Heart left ventricle (tissue), 16 donors: ENCODE data around the gene DPAGT1. TPM values are rescaled to one million over a fixed set of nuclear protein-coding genes. Genes with fewer than 3 reads are reported as not detected.

Experiments
- ATAC-seq, 4 donors: fragments of 200-7000 bp; cut with Tn5 transposase; one replicate each; pipeline ENCODE4 v1.9.1; 2020 to 2022; ENCODE audit warnings: moderate library complexity in 4 of 4, mild to moderate bottlenecking in 3 of 4, moderate number of reproducible peaks in 1 of 4
- DNase-seq, 5 donors: peaks; one replicate each; pipeline ENCODE4 v3.0.0-alpha.2; 2020
- H3K27ac ChIP-seq, 12 donors: fragments of 200-600 bp; sonication (generic) in 4 of 12; one replicate each; pipeline versions ENCODE4 v1.5.0 to v1.8.0; 2016 to 2022; ENCODE audit warnings: mild to moderate bottlenecking in 2 of 12
- H3K27me3 ChIP-seq, 9 donors: fragments of 200-600 bp; sonication (generic) in 2 of 9; one replicate each; pipeline versions ENCODE4 v1.5.1 to v1.8.0; 2016 to 2022; ENCODE audit warnings: mild to moderate bottlenecking in 3 of 9
- H3K36me3 ChIP-seq, 9 donors: fragments of 200-600 bp; sonication (generic) in 2 of 9; one replicate each; pipeline versions ENCODE4 v1.5.0 to v1.8.0; 2018 to 2022; ENCODE audit warnings: mild to moderate bottlenecking in 2 of 9
- H3K4me1 ChIP-seq, 12 donors: fragments of 200-600 bp; sonication (generic) in 4 of 12; one replicate each; pipeline versions ENCODE4 v1.5.0 to v1.8.0; 2016 to 2022; ENCODE audit warnings: mild to moderate bottlenecking in 3 of 12
- H3K4me3 ChIP-seq, 12 donors: fragments of 200-600 bp; sonication (generic) in 4 of 12; one replicate each; pipeline versions ENCODE4 v1.5.0 to v1.8.0; 2017 to 2022; ENCODE audit warnings: mild to moderate bottlenecking in 9 of 12, moderate library complexity in 4 of 12
- H3K9me3 ChIP-seq, 12 donors: fragments of 200-600 bp; sonication (generic) in 4 of 12; one replicate each; pipeline versions ENCODE4 v1.5.0 to v1.8.0; 2016 to 2022; ENCODE audit warnings: mild to moderate bottlenecking in 1 of 12
- CTCF ChIP-seq, 12 donors: fragments of 200-600 bp; sonication (generic) in 4 of 12; IDR thresholded peaks; one replicate each; pipeline versions ENCODE4 v1.5.0 to v1.8.0; 2018 to 2022; ENCODE audit warnings: antibody characterized with exemption in 12 of 12, mild to moderate bottlenecking in 5 of 12
- POLR2A ChIP-seq, 2 donors: fragments of 450-650 bp; IDR thresholded peaks; one replicate each; pipeline ENCODE4 v1.6.1; 2017; ENCODE audit warnings: antibody characterized with exemption in 2 of 2, mild to moderate bottlenecking in 2 of 2, moderate library complexity in 2 of 2
- WGBS, 4 donors: extraction: QIAGEN DNeasy Blood & Tissue Kit in 2 of 4; methylation state at CpG; one replicate each; pipeline versions ENCODE4 v1.1.5 to v1.1.7; 2013 to 2018; 5-methylcytosine and 5-hydroxymethylcytosine counted together
- intact Hi-C, 10 donors: fragments of 100-400 bp; cut with DNase I; formaldehyde crosslinking; loops; one replicate each; pipeline versions ENCODE4 v1.11.1 to v1.14.2; 2022
- polyA plus RNA-seq, 2 donors: library from polyadenylated mRNA; stranded (reverse); fragments of 200-250 nt; gene quantifications; one replicate each; pipeline ENCODE4 v1.2.3, GENCODE V29; 2013
- total RNA-seq, 9 donors: library from RNA; depleted of rRNA in 2 of 9; stranded (reverse); fragments of >200 nt in 2 of 9; fragmentation: NEBNext Ultra II Directional in 3 of 9; extraction: Animal tissue kit (Norgen Biotek cat#: 25700) in 3 of 9; gene quantifications; one replicate each; pipeline versions ENCODE4 v1.1.0 to v1.2.4, GENCODE V29; 2016 to 2023
- donor health status: ischemic (EF 13 %, LVEDD 7.1; RV severe dilation, severe dysfunction).
- donor health status: healthy with polysubstance abuse.
- donor health status: DM: no; HTN: yes; CAD: no.
- donor health status: DM: no; HTN: no; CAD: no.
- donor health status: ischemic (EF 25% LVEDD 6.9; RV normal size, moderate dysfunction).
- donor health status: ischemic (EF 25% LVEDD 5.7; RV mildly dilated, moderate dysfunction).
- donor health status: healthy.
- donor health status: DM: yes; HTN: yes; CAD: no.
- donor health status: ischemic (EF 35%, LVEDD 5.7; RV mildly dilated, moderate dysfunction).
- donor health status: nonischemic (EF 11% LVEDD 7.7; RV severe dilation, severe dysfunction).
- donor health status: DM: yes; HTN: yes; CAD: no.
- donor health status: PGD.
- donor health status: ischemic (EF 29% LVEDD 5.4; RV normal size, mild dysfunction).
- donor health status: nonischemic (EF 23%, LVEDD 6.1; RV moderate dilation, normal function).

DPAGT1 gene
- total and polyA plus RNA-seq, 11 donors = 11.2 to 32.9 (median 16.5) TPM

GRCh38 chr11:119057000-119057769, 44.5 kb downstream of the DPAGT1 start, which contains the start of gene HYOU1:
HYOU1 (minus strand) TSS chr11:119057205; CDS start chr11:119056160, 1,045 bp downstream.
- peak within 1 kb of the TSS; percentile 70 to 99 (median 90) for H3K4me3 ChIP-seq
- TF ChIP-seq CTCF (IDR thresholded peaks at IDR 0.05) (peak in 3 of 12 donors; percentile 12 to 46 (median 26)), POLR2A (IDR thresholded peaks at IDR 0.05) (peak; percentile 72 to 73)
- DNase-seq (peak; percentile 98 to 100 (median 99)), ATAC-seq (peak; percentile 96 to 99 (median 97))
- peaks cover 0 to 39% (median 32%) of the 10 kb centered on the region in 9 donors for H3K36me3 ChIP-seq
- peaks cover 2 to 26% (median 18%) of the 10 kb centered on the region in 12 donors for H3K4me1 ChIP-seq
- intact Hi-C loops = loop anchor here in 2 of 10 donors (2.0 to 5.0 kb wide), 3 partner anchors 26 to 40 kb away; partner anchors contain the start of genes HMBS (in 1 of the 2) and SLC37A4 (in 1 of the 2)
- WGBS, 4 donors = 0% methylated on average over 38 to 79 of the region's 79 CpGs
- H3K27me3 ChIP-seq = no peaks in the 10 kb centered on the region
- H3K9me3 ChIP-seq = no peaks in the 10 kb centered on the region
- peak within 1 kb of the TSS; percentile 76 to 93 (median 87) for H3K27ac ChIP-seq

DNA sequence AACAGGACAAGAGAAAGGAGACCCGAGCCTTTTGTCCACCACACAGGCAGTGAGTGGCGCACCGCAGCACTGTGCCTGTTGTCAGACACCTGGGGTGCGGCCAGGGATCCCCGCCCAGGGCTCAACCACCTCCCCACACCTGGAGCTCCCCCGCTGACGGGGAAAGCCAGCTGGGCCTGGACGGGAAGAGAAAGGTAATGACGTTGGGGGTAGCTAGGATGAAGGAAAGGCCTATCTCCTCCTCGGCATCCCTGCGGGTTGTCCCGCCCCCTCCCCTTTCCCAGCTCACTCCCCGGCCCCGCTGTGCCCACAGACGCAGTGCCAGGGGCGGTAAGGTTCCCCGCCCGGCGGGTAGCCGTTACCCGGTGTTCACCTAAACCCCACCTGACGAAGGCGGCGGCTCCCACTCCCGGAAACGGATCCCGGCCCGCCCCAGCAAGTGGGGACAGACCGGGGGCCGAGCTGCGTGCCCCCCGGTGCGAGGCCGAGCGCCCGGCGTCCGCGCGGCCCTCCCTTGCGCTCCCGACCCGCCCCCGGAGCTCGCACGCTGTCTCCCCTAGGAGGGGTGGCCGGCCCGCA, 45.1 kb downstream of the DPAGT1 start:
- peak in 3 of 4 donors; percentile 0 to 7 (median 5) for ATAC-seq
- peak overlapping the region; percentile 76 to 93 (median 86) for H3K27ac ChIP-seq
- 1% methylated on average over 22 to 48 of the region's 48 CpGs for WGBS, 4 donors
- peaks cover 2 to 26% (median 18%) of the 10 kb centered on the region in 12 donors for H3K4me1 ChIP-seq
- no peak for TF ChIP-seq POLR2A (IDR thresholded peaks at IDR 0.05)
- no peak for TF ChIP-seq CTCF (IDR thresholded peaks at IDR 0.05)
- H3K36me3 ChIP-seq = peaks cover 0 to 46% (median 39%) of the 10 kb centered on the region in 9 donors
- peak overlapping the region; percentile 70 to 99 (median 90) for H3K4me3 ChIP-seq
- intact Hi-C loops = loop anchor here in 2 of 10 donors (2.0 to 5.0 kb wide), 3 partner anchors 26 to 41 kb away; partner anchors contain the start of genes HMBS (in 1 of the 2) and SLC37A4 (in 1 of the 2)
- H3K9me3 ChIP-seq = no peaks in the 10 kb centered on the region
- peak in 4 of 5 donors; percentile 23 to 67 (median 44) for DNase-seq
- no peaks in the 10 kb centered on the region for H3K27me3 ChIP-seq

GRCh38 chr11:119055901-119056300, 45.8 kb downstream of the DPAGT1 start:
- no peak for DNase-seq
- no peaks in the 10 kb centered on the region for H3K9me3 ChIP-seq
- 39 to 53% (median 44%) methylated on average over 6 of the region's 6 CpGs for WGBS, 4 donors
- H3K36me3 ChIP-seq = peaks cover 0 to 48% (median 44%) of the 10 kb centered on the region in 9 donors
- H3K4me3 ChIP-seq = peak overlapping the region; percentile 70 to 99 (median 90)
- no peaks in the 10 kb centered on the region for H3K27me3 ChIP-seq
- no peak for ATAC-seq
- intact Hi-C loops = loop anchor here in 2 of 10 donors (2.0 to 5.0 kb wide), 3 partner anchors 25 to 41 kb away; partner anchors contain the start of genes HMBS (in 1 of the 2) and SLC37A4 (in 1 of the 2)
- H3K27ac ChIP-seq = peak overlapping the region in 3 of 12 donors; percentile 88 to 93 (median 89)
- TF ChIP-seq POLR2A (IDR thresholded peaks at IDR 0.05) (no peak), CTCF (IDR thresholded peaks at IDR 0.05) (no peak)
- peaks cover 2 to 26% (median 18%) of the 10 kb centered on the region in 12 donors for H3K4me1 ChIP-seq
